ENCODE results near the gene BOD1L1. TPM values are rescaled to one million over a fixed set of nuclear protein-coding genes. Genes with fewer than 3 reads are reported as not detected.

BOD1L1 gene
- total and polyA plus RNA-seq, 2 of the 8 experiments (the other 6 are each of a cell fraction or from before 2014, with no cell fraction given) = 6.8 to 39.3 TPM

GRCh38 chr4:13541176-13541604, 86.3 kb downstream of the BOD1L1 start:
- CTCF ChIA-PET (ENCODE audit: partially characterized antibody) = interaction anchor here (1.0 to 6.2 kb wide), 8 partner anchors 14 to 812 kb away, joined by 3 to 132 read pairs (median 4); no protein-coding TSS in a partner anchor
- H4K20me1 ChIP-seq (replicated peaks in 1 of 2; ENCODE audit: control insufficient read depth in 1 of 2, insufficient read depth in 2 of 2, low read length in 2 of 2) = peaks cover 12 to 34% of the 10 kb centered on the region in 2 experiments

More at GRCh38 chr4:13541176-13541604, 86.3 kb downstream of the BOD1L1 start:
- no peak overlapping the region for H3K27ac ChIP-seq (ENCODE audit: low read depth, low read length)
- peaks cover 3 to 19% (median 14%) of the 10 kb centered on the region in 4 experiments for H3K4me1 ChIP-seq (replicated peaks in 1 of 4; ENCODE audit: control insufficient read depth in 3 of 4, insufficient read depth in 4 of 4, low read length in 3 of 4)
- H2BK5ac ChIP-seq (ENCODE audit: low read depth, low read length) = no peak overlapping the region
- no peak overlapping the region for H2BK120ac ChIP-seq (replicated peaks; ENCODE audit: low read depth, low read length)
- peak overlapping the region in 1 of 4 experiments; percentile 49; a peak in 2 of 8 replicates for H3K4me3 ChIP-seq (ENCODE audit: extremely low read depth in 1 of 4, insufficient read depth in 2 of 4, low read depth in 3 of 4, low read length in 4 of 4)
- H4K8ac ChIP-seq (ENCODE audit: extremely low read depth, insufficient read depth, low read length) = no peak overlapping the region
- H4K5ac ChIP-seq (ENCODE audit: insufficient read length, low read depth, low read length) = no peak overlapping the region
- no peak overlapping the region for H2BK15ac ChIP-seq (ENCODE audit: low read length)
- no peak overlapping the region for H4K91ac ChIP-seq (replicated peaks; ENCODE audit: insufficient read length, low read length)
- no peak overlapping the region for H3K9ac ChIP-seq (replicated peaks in 1 of 4; ENCODE audit: extremely low read depth in 1 of 4, low read depth in 3 of 4, low read length in 3 of 4)
- H3K14ac ChIP-seq (ENCODE audit: insufficient read length) = no peak overlapping the region
- peak overlapping the region; percentile 62 to 69; a peak in 3 of 4 replicates for H3K4me2 ChIP-seq (ENCODE audit: insufficient read depth in 1 of 2, low read depth in 2 of 2, low read length in 2 of 2)
- no peak overlapping the region for H3K4ac ChIP-seq (replicated peaks; ENCODE audit: insufficient read length, low read depth, low read length)
- FAIRE-seq = no peak
- peaks cover 0 to 3% of the 10 kb centered on the region in 2 experiments; a peak in 2 of 4 replicates for H3K9me3 ChIP-seq (ENCODE audit: insufficient read depth in 2 of 2, low read depth in 1 of 2, low read length in 1 of 2)
- H3K27me3 ChIP-seq (replicated peaks in 1 of 4; ENCODE audit: control insufficient read depth in 3 of 4, extremely low read depth in 1 of 4, insufficient read depth in 3 of 4, low read length in 3 of 4) = peaks cover 82 to 100% (median 91%) of the 10 kb centered on the region in 4 experiments
- no peak overlapping the region for H2BK20ac ChIP-seq (ENCODE audit: low read length)
- no peak for TF ChIP-seq RAD21 (IDR thresholded peaks at IDR 0.05 in 1 of 2, conservative IDR thresholded peaks at IDR 0.05 in 1 of 2; ENCODE audit: low read depth in 2 of 2, low read length in 2 of 2)
- TF ChIP-seq, protein P1, sequence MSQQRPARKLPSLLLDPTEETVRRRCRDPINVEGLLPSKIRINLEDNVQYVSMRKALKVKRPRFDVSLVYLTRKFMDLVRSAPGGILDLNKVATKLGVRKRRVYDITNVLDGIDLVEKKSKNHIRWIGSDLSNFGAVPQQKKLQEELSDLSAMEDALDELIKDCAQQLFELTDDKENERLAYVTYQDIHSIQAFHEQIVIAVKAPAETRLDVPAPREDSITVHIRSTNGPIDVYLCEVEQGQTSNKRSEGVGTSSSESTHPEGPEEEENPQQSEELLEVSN (IDR thresholded peaks at IDR 0.05) = no peak
- no peak for TF ChIP-seq CBX8 (IDR thresholded peaks at IDR 0.05; ENCODE audit: borderline replicate concordance, low read depth, low read length)
- TF ChIP-seq KDM1A (IDR thresholded peaks at IDR 0.05; ENCODE audit: borderline replicate concordance, low read length) = no peak
- TF ChIP-seq POLR2A (IDR thresholded peaks at IDR 0.05; ENCODE audit: control extremely low read depth in 1 of 2, low read depth in 2 of 2, low read length in 2 of 2) = no peak
- no peak for TF ChIP-seq SAP30 (IDR thresholded peaks at IDR 0.05; ENCODE audit: insufficient read depth, insufficient replicate concordance, low read length)
- TF ChIP-seq, protein P2, sequence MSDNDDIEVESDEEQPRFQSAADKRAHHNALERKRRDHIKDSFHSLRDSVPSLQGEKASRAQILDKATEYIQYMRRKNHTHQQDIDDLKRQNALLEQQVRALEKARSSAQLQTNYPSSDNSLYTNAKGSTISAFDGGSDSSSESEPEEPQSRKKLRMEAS (IDR thresholded peaks at IDR 0.05) = no peak
- POLR2A ChIA-PET (ENCODE audit: partially characterized antibody) = interaction anchor here (4.4 to 5.1 kb wide), 2 partner anchors 10 to 15 kb away, joined by 24 to 37 read pairs; no protein-coding TSS in a partner anchor
- peak in 1 of 2 experiments; percentile 57 for DNase-seq (ENCODE audit: low read depth in 1 of 2, low spot score in 2 of 2)
- no peaks in the 10 kb centered on the region for H3K79me1 ChIP-seq (ENCODE audit: low read depth, low read length)
- no peak overlapping the region for H3K56ac ChIP-seq (replicated peaks; ENCODE audit: insufficient read length, low read depth, low read length)
- no peak overlapping the region for H3K23ac ChIP-seq (ENCODE audit: insufficient read length)
- H3K18ac ChIP-seq (ENCODE audit: extremely low read depth, low read length) = no peak overlapping the region; the same call in 1 of the 2 replicates
- H2BK12ac ChIP-seq (ENCODE audit: low read depth, low read length) = no peak overlapping the region
- WGBS, 2 experiments (ENCODE audit: extremely low coverage in 1 of 2, insufficient coverage in 1 of 2, insufficient read length in 1 of 2, insufficient replicate concordance in 2 of 2, low coverage in 1 of 2, low lambda C conversion rate in 2 of 2, missing lambda C conversion rate in 1 of 2) = 8% methylated on average over 10 of the region's 10 CpGs; no CpG with 5 or more reads in 1 of the 2 experiments
- no peaks in the 10 kb centered on the region for H3K79me2 ChIP-seq (ENCODE audit: control insufficient read depth in 1 of 2, insufficient read depth in 2 of 2, low read length in 2 of 2)
- H2AK5ac ChIP-seq (ENCODE audit: low read depth, low read length) = no peak overlapping the region
- peaks cover 2% of the 10 kb centered on the region; the same call in 1 of the 2 replicates for H3K23me2 ChIP-seq (ENCODE audit: low read depth, low read length)
- no peak overlapping the region for H2AFZ ChIP-seq (ENCODE audit: low read length)
- peaks cover 0 to 11% (median 0%) of the 10 kb centered on the region in 4 experiments; a peak in 1 of 8 replicates for H3K36me3 ChIP-seq (ENCODE audit: control insufficient read depth in 2 of 4, insufficient read depth in 4 of 4, low read length in 3 of 4)

Measured in H1 (cell line).